ENCODE data around the gene FNDC3B. TPM values are rescaled to one million over a fixed set of nuclear protein-coding genes. Genes with fewer than 3 reads are reported as not detected.

Gene FNDC3B
- total and polyA plus RNA-seq, 4 donors, result 23.3 to 74.2 (median 32.9) TPM

GRCh38 chr3:172253200-172253599 lies 213.8 kb downstream of the FNDC3B start:
- TF ChIP-seq MAX (IDR thresholded peaks at IDR 0.05), result no peak
- TF ChIP-seq JUND (IDR thresholded peaks at IDR 0.05), result no peak
- TF ChIP-seq ATF3 (IDR thresholded peaks at IDR 0.05), result no peak
- TF ChIP-seq YY1 (IDR thresholded peaks at IDR 0.05), result no peak
- no peak for TF ChIP-seq GABPA (IDR thresholded peaks at IDR 0.05 in 1 of 2, conservative IDR thresholded peaks at IDR 0.05 in 1 of 2)
- TF ChIP-seq ZBTB33 (IDR thresholded peaks at IDR 0.05), result no peak
- no peak for TF ChIP-seq REST (IDR thresholded peaks at IDR 0.05)
- no peak for TF ChIP-seq EGR1 (IDR thresholded peaks at IDR 0.05; ENCODE audit: low read depth in 2 of 2)
- no peak for TF ChIP-seq CTCF (IDR thresholded peaks at IDR 0.05; ENCODE audit: low read depth, low read length, missing input control)
- TF ChIP-seq SP1 (IDR thresholded peaks at IDR 0.05), result no peak
- TF ChIP-seq FOXA2 (IDR thresholded peaks at IDR 0.05), result no peak
- TF ChIP-seq RAD21 (IDR thresholded peaks at IDR 0.05), result no peak
- TF ChIP-seq RXRA (IDR thresholded peaks at IDR 0.05), result no peak
- no peak for TF ChIP-seq NR2F2 (IDR thresholded peaks at IDR 0.05)
- TF ChIP-seq TAF1 (conservative IDR thresholded peaks at IDR 0.05), result no peak
- TF ChIP-seq HNF4G (IDR thresholded peaks at IDR 0.05), result no peak
- TF ChIP-seq HNF4A (conservative IDR thresholded peaks at IDR 0.05), result no peak
- H3K4me3 ChIP-seq (ENCODE audit: low read depth in 1 of 3, low read length in 3 of 3), result no peak overlapping the region
- H3K27me3 ChIP-seq (ENCODE audit: control insufficient read depth in 4 of 4, insufficient read depth in 4 of 4, low read length in 3 of 4), result no peaks in the 10 kb centered on the region
- no peak for DNase-seq (ENCODE audit: low spot score)
- peaks cover 0 to 14% (median 7%) of the 10 kb centered on the region in 4 donors for H3K4me1 ChIP-seq (ENCODE audit: control insufficient read depth in 4 of 4, insufficient read depth in 4 of 4, low read length in 3 of 4)
- H3K9me3 ChIP-seq (ENCODE audit: control insufficient read depth in 4 of 4, low read length in 3 of 4), result no peaks in the 10 kb centered on the region
- 90% methylated on average over 5 of the region's 5 CpGs for WGBS
- H3K9ac ChIP-seq (ENCODE audit: low read depth in 1 of 2, low read length in 2 of 2), result no peak overlapping the region
- H3K27ac ChIP-seq (ENCODE audit: low read depth in 1 of 2, low read length in 2 of 2), result no peak overlapping the region
- peaks cover 3 to 32% (median 13%) of the 10 kb centered on the region in 4 donors for H3K36me3 ChIP-seq (ENCODE audit: control insufficient read depth in 4 of 4, insufficient read depth in 3 of 4, low read depth in 1 of 4, low read length in 3 of 4)

Measured in liver (tissue), 9 donors.